ENCODE results near the gene SMIM36. TPM values are rescaled to one million over a fixed set of nuclear protein-coding genes. Genes with fewer than 3 reads are reported as not detected.

SMIM36 gene
- total RNA-seq (ENCODE audit: low replicate concordance) = not detected in 2 replicates

DNA sequence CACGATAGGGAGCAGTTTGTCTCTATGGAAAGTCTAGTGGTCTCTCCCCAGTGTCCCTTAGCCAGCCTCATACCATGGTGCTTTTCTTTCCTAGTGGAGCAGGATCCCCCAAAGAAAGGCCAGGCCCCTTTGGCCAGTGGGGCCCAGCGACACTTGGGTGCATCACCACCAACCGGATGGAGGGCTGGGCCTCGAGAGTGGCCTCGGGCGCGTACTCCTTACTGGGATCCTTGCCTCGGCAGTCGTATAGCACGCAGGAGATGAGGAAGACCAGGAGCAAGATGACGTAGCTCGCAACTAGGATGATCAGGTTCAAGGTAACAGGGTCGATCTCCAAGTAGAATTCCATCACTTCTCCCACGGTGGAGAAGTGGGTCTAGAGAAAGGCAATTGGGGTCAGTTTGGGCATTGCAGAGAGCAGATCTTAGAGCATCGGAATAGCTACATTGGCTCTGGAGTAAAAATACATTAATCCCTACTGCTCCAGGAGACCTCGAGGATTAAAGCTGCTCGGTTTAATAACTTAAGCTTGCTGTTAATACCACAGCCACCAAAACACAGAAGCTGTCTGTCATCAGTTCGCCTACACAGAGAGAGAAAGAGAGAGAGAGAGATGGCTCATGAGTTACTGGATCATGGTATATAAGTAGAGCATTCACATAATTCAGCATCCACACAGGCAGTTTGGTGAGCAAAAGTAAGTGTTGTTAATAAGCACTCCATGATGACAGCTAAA is at the start of gene SMIM36:
TSS of gene SMIM36 (minus strand) at position 467 of the 736 bp plus-strand sequence.

DNA sequence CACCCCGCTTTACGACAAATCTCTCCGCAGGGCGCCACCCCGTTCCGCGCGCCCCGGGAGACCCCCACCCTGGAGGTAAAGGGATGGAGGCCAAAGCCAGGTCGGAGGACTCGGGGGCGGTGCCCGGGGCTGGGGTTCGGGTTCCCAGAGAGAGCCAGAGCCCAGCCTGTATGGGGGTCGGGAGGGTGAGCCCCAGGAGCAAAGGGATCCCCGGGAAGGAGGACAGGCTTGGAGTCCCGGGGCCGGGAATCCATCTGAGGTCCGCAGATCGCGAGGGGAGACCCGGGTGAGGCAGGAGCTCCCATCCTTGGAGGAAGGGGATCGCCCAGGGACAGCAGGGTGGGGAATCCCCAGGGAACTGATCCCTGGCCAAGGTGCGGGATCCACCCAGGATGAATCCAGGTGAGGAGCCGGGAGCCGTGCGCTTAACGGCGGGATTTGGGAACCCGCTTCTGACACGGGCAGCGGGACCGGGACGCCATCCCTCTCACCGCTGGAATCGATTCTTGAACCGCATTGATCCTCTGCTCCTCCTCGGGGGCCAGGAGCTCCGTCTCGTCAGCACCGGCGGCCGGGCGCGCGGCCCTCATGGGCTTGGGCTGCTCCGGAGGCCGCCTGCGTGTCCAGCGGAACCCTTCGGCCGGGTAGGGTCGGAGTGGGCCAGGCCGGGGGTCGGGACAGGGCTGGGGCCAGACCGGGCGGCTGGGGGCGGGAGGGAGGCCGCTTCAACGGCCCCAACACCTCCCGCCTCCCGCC is 89.9 kb downstream of the SMIM36 start, which contains the start of gene MMD:
TSS of gene MMD (minus strand) at position 657 of the 756 bp plus-strand sequence. CDS start at position 517, 140 bp downstream.

Other genes with a start within 250 kb of the SMIM36 start
- gene HLF, start 246.5 kb downstream of the SMIM36 start, total RNA-seq (ENCODE audit: low replicate concordance) = under 0.01 and 0.23 TPM in 2 replicates
- 6.4 and 8.5 TPM in 2 replicates for gene MMD, start 89.6 kb downstream of the SMIM36 start, total RNA-seq (ENCODE audit: low replicate concordance)
- gene TMEM100, start 211.4 kb upstream of the SMIM36 start, total RNA-seq (ENCODE audit: low replicate concordance) = 0.08 and 1.2 TPM in 2 replicates
- 11.7 and 16.8 TPM in 2 replicates for gene PCTP, start 239.6 kb upstream of the SMIM36 start, total RNA-seq (ENCODE audit: low replicate concordance)